GM19035 (cell line): Measurements from ENCODE around the gene LTN1.
A peak's percentile ranks its signal among the peaks of the same experiment; 100 is the strongest.

Source experiments
- ATAC-seq: cut with Tn5 transposase; IDR thresholded peaks from one replicate; pipeline ENCODE4 v1.9.1; 2021; ENCODE audit not compliant: unreplicated experiment

The LTN1 gene

DNA sequence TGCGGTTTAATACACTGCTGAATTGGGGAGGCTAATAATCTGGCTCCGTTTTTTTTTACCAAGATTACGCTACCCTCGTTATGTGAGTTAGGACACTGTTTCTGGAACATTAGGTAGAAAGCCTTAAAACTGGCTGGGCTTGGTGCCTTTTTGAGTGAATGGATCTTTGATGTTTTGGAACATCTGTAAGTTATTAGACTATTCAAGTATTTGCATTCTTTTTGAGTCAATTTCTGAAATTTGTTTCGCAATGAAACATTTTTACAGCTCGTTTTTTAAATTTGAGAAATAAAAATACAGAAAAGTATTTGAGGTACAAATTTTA, 106.9 kb downstream of the LTN1 start:
- no peak for ATAC-seq

DNA sequence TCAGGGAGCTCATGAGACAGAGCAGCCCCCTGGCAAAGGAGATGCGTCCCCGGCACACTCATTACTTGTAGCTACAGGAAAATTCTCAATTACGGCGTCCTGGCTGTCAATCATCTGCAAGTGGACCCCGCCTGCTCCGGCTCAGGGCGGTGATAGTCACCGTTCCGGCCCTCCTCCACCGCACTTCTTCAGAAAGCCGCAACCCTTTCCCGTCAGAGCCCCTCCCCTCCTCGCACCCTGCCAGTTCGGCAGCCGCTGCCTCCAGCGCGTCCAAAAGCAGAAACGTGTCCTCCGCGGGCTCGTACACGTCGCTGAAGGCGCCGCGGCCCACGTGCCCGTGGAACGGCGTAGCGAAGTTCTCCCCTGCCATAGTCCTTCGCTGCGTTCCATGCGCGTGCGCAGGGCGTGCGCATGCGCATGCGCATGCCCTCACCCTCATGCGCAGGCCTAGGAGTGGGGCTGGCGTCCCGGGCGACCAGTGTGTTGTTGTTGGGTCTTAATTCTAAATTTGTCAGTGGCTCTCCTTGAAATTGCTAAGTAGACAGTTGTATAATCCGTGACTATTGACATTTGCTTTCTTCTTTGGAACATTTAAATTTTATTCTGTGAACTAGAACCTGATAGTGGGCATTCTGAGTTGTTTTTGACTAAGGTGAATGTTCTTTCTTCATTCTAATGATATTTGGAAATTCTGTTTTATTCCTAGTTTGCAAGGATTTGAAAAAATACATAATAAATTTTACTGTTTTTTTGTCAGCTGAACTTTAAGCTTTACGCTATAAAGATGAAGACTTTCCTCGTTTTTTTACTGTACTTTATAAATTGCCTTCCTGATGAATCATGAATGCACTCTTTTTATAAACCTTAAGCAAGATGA, 107.5 kb downstream of the LTN1 start:
- ATAC-seq = peak; percentile 96

DNA sequence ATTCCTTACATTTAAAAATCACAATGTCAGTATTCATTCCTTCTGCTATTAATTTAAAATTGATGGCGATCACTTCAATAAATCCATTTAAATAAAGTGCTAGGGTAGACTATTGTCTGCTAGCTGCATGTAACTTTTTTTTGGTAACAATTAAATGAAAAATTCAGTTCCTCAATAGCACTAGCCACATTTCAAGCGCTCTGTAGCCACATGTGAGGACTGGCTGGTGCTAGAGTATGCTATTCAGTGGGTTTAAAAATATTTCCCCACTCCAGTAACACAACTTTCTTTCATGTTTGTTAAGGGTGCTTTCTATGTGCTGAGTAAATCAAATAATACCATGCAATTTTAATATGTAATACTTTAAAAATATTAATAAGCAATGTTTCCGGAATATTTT, 108.2 kb downstream of the LTN1 start:
- no peak for ATAC-seq

DNA sequence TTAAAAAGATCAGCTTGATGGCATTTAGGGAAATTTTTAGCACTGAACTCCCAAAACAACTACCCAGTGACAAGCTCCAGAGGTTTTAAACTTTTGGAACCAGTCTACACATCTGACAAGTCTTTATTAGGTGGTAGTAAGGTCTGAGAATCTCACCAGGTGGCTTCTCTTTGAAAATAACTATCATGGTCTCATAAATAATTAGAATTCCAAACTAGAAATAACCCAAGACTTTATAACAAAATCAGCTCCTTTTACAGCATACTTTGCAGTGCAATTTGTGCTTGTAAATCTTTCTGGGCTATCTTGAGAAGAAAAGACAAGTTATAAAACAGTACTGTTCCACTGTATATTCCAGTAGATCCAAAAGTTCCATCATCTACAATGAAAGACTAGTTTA, 108.7 kb downstream of the LTN1 start:
- no peak for ATAC-seq

DNA sequence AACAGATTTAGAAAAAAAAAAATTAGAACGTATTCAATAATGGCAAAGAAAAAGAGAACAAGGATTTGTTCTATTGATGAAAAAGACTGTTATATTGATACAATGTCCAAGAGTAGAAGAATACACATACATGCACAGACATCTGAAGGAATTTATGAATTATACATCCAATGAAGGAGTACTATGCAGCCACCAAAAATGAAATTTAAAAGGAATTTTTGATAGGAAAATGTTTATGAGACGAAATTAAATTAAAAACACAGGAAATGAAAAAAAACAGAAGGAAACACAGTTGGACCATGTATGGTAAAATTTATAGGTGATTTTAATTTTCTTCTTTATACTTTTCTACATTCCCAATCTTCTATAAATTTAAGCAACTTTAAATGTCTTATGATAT, 110.3 kb downstream of the LTN1 start:
- no peak for ATAC-seq
